K562 (cell line): ENCODE measurements around the gene TOM1L1. TPM values are rescaled to one million over a fixed set of nuclear protein-coding genes. Genes with fewer than 3 reads are reported as not detected.

Experiments
- ATAC-seq: fragments of 200-7000 bp; cut with Tn5 transposase; 3 replicates; pipeline ENCODE4 v1.9.1; 2020; ENCODE audit warnings: moderate library complexity
- BruUV-seq: library from RNA; stranded (reverse); fragments of 400-500 nt; replicated peaks from 2 replicates; lab custom pipeline; 2021; lab: Mats Ljungman, UMichigan
- CTCF ChIA-PET: fragments of 300-600 bp; formaldehyde crosslinking; extraction: SDS; loops from one replicate; lab custom pipeline; 2021; ENCODE audit warnings: low intra/inter-chr PET ratio; lab: Yijun Ruan, JAX
- POLR2A ChIA-PET: fragments of 300-600, 350-650 bp; sonication (Branson Sonifier 250); formaldehyde crosslinking; extraction: SDS; loops from one replicate; lab custom pipeline; 2021; ENCODE audit warnings: antibody characterized with exemption, inconsistent platforms; lab: Yijun Ruan, JAX
- DNase-seq, 4 experiments: peaks; one replicate each; pipeline versions ENCODE4 v3.0.0 to v3.0.0-alpha.2; 2011 to 2018; ENCODE audit warnings: low spot score in 3 of 4, mixed read lengths in 3 of 4; ENCODE audit errors: extremely low read depth in 1 of 4
- FAIRE-seq: peaks from 2 replicates; lab custom pipeline; 2011; peaks lifted over from hg19 to GRCh38; lab: Jason Lieb, UNC
- H2AFZ ChIP-seq: 2 replicates; pipeline ENCODE4 v1.6.0; 2011; ENCODE audit warnings: low read depth, low read length, control low read depth, inconsistent platforms
- H3K27ac ChIP-seq: fragments of 200-600 bp; 3 replicates; pipeline ENCODE4 v1.8.0; 2011; ENCODE audit warnings: low read depth, mild to moderate bottlenecking, control low read depth, inconsistent platforms, low read length, moderate library complexity, mixed read lengths; ENCODE audit errors: extremely low read depth
- H3K27me3 ChIP-seq, 2 experiments: fragments of 300-600 bp in 1 of 2; 2 replicates in 1 of 2; 3 replicates in 1 of 2; pipeline versions ENCODE4 v1.6.0 to v1.8.0; 2011; ENCODE audit warnings: inconsistent platforms in 2 of 2, low read length in 2 of 2, mild to moderate bottlenecking in 1 of 2, mixed read lengths in 1 of 2, moderate library complexity in 1 of 2; ENCODE audit not compliant: control insufficient read depth in 2 of 2, insufficient read depth in 2 of 2
- H3K36me3 ChIP-seq: fragments of 300-600 bp; 3 replicates; pipeline ENCODE4 v1.8.0; 2011; ENCODE audit warnings: mild to moderate bottlenecking, low read length, inconsistent platforms; ENCODE audit not compliant: control insufficient read depth, insufficient read depth
- H3K4me1 ChIP-seq, 2 experiments: fragments of 200-600 bp in 1 of 2; replicated peaks in 1 of 2; 2 replicates in 1 of 2; 3 replicates in 1 of 2; pipeline versions ENCODE4 v1.5.1 to v1.8.0; 2011; ENCODE audit warnings: inconsistent platforms in 2 of 2, low read length in 2 of 2, mild to moderate bottlenecking in 1 of 2, mixed read lengths in 1 of 2, moderate library complexity in 1 of 2; ENCODE audit not compliant: control insufficient read depth in 2 of 2, insufficient read depth in 2 of 2
- H3K4me2 ChIP-seq: 2 replicates; pipeline ENCODE4 v1.6.1; 2011; ENCODE audit warnings: low read length, control low read depth, inconsistent platforms, mixed read lengths; ENCODE audit not compliant: insufficient read depth
- H3K4me3 ChIP-seq: fragments of 200-600 bp; sonication (generic), shearing (Covaris generic); 2 replicates; pipeline ENCODE4 v1.5.1; 2016; ENCODE audit warnings: control low read depth, inconsistent platforms
- H3K79me2 ChIP-seq: fragments of 200-600 bp; 3 replicates; pipeline ENCODE4 v1.8.0; 2011; ENCODE audit warnings: low read length, inconsistent platforms; ENCODE audit not compliant: control insufficient read depth, insufficient read depth
- H3K9ac ChIP-seq, 2 experiments: 2 replicates each; pipeline versions ENCODE4 v1.6.0 to v1.6.1; 2011; ENCODE audit warnings: low read depth in 2 of 2, low read length in 2 of 2, control low read depth in 1 of 2, inconsistent platforms in 1 of 2, mild to moderate bottlenecking in 1 of 2, mixed read lengths in 1 of 2; ENCODE audit not compliant: insufficient read depth in 1 of 2
- H3K9me1 ChIP-seq: one replicate; pipeline ENCODE4 v1.6.0; 2011; ENCODE audit warnings: inconsistent platforms, mild to moderate bottlenecking, low read length, moderate library complexity; ENCODE audit not compliant: control insufficient read depth, insufficient read depth
- H3K9me3 ChIP-seq: replicated peaks from 2 replicates; pipeline ENCODE4 v1.5.1; 2011; ENCODE audit warnings: low read depth, low read length, inconsistent platforms; ENCODE audit not compliant: control insufficient read depth, insufficient read depth
- H4K20me1 ChIP-seq: replicated peaks from 2 replicates; pipeline ENCODE4 v1.6.1; 2011; ENCODE audit warnings: low read length, inconsistent platforms, mixed read lengths; ENCODE audit not compliant: control insufficient read depth, insufficient read depth
- ID3 ChIP-seq, 2 experiments: fragments of 250-450 bp in 1 of 2; fragments of 450-650 bp in 1 of 2; sonication (Bioruptor Pico) in 1 of 2; IDR thresholded peaks; 2 replicates each; pipeline versions ENCODE4 v1.6.1 to v1.8.0; 2016 to 2021; ENCODE audit warnings: mild to moderate bottlenecking in 2 of 2, moderate library complexity in 2 of 2, missing compliant biosample characterization in 1 of 2, missing genetic modification characterization in 1 of 2
- RAD21 ChIP-seq, 2 experiments: fragments of 250-450 bp in 1 of 2; fragments of 450-650 bp in 1 of 2; sonication (Bioruptor Pico) in 1 of 2; formaldehyde crosslinking in 1 of 2; IDR thresholded peaks in 1 of 2; conservative IDR thresholded peaks in 1 of 2; 2 replicates each; pipeline versions ENCODE4 v1.4.0 to v1.8.0; 2020 to 2022; ENCODE audit warnings: mild to moderate bottlenecking in 2 of 2, moderate library complexity in 1 of 2
- RFX1 ChIP-seq: fragments of 450-650 bp; IDR thresholded peaks from 2 replicates; pipeline ENCODE4 v1.6.1; 2016; ENCODE audit warnings: mild to moderate bottlenecking, moderate library complexity
- SPI1 ChIP-seq: IDR thresholded peaks from 2 replicates; pipeline ENCODE4 v1.6.1; 2011; ENCODE audit warnings: low read depth, low read length, control low read depth, borderline replicate concordance
- WGBS: fragments of 100-300 bp; shearing (Covaris generic); methylation state at CpG from one replicate; pipeline ENCODE4 v1.1.6; 2016; ENCODE audit warnings: low coverage, mixed read lengths; ENCODE audit not compliant: insufficient coverage; ENCODE audit errors: missing lambda C conversion rate; 5-methylcytosine and 5-hydroxymethylcytosine counted together
- in situ Hi-C: fragments of 300-500 bp; cut with MboI; formaldehyde crosslinking; loops from 4 replicates; pipeline ENCODE4 v1.15.0; 2018; ENCODE audit warnings: inconsistent platforms, mixed read lengths
- intact Hi-C: fragments of 100-400 bp; cut with micrococcal nuclease; formaldehyde crosslinking; loops from 2 replicates; pipeline ENCODE4 v1.14.2; 2022
- polyA plus RNA-seq, 8 experiments: library from polyadenylated mRNA; depleted of rRNA in 4 of 8; stranded (reverse) in 5 of 8; unstranded in 3 of 8; fragments of >200 nt; fragmentation: Nextera tagmentation in 2 of 8; fragmentation: Illumina TruSeq in 1 of 8; extraction: Ambion mirVana in 2 of 8; extraction: Trizol in 1 of 8; gene quantifications; 2 replicates each; pipeline versions ENCODE4 v1.2.1 to v1.2.3, GENCODE V29; 2011 to 2014; ENCODE audit warnings: inconsistent platforms in 1 of 8, missing spikeins in 1 of 8
- total RNA-seq, 7 experiments: library from RNA; depleted of rRNA in 6 of 7; stranded (reverse); fragments of >200 nt in 6 of 7; fragmentation: Illumina TruSeq in 2 of 7; extraction: Trizol in 2 of 7; gene quantifications; 2 replicates each; pipeline versions ENCODE4 v1.2.1 to v1.2.3, GENCODE V29; 2011 to 2021; ENCODE audit warnings: low replicate concordance in 1 of 7

The TOM1L1 gene
- total and polyA plus RNA-seq, 9 of the 15 experiments (the other 6 are each of a cell fraction or from before 2014, with no cell fraction given) = 21.3 to 74.3 (median 31.0) TPM

DNA sequence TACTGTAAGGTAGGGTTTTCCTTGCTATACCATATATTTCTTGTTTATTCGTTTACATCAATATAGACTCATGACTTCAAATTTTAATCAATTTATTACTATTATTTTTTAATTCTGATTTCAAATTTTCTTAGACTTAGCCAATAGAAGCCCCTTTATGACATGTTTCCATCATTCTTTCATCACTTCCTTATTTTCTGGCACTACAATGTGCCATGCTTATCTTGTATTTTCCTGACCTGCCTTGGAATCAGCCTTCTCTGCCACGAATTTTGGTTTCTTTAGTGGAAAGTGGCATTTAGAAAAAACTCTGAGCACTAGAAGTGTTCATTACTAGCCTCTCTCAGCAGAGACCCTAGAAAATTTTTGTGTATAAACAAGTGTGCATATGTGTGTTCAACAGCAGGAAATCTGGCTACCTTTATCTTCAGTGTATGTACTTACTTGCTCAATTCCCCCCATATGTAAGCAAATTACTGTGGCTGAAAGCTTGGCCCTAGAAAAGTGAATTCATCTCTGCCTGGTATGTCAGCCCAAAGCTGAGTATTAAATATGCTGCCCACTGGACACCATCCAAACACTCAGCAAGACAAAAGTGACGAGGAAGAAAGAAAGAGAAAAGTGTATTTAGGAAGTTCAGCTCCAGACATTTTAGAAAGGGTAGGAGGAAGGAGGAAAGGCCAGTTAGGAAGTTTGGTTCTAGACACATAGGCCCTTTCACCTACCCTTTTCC is 71.9 kb downstream of the TOM1L1 start:
- 70% methylated on average over 3 of the region's 3 CpGs for WGBS
- H3K4me2 ChIP-seq = no peak overlapping the region
- no peak overlapping the region for H2AFZ ChIP-seq
- TF ChIP-seq RAD21 (CRISPR knock-in tag; conservative IDR thresholded peaks at IDR 0.05 in 1 of 2, IDR thresholded peaks at IDR 0.05 in 1 of 2) = no peak
- peak; percentile 54; the same call in 1 of the 2 replicates for TF ChIP-seq SPI1
- no peak for ATAC-seq
- H3K79me2 ChIP-seq = peaks cover 93% of the 10 kb centered on the region
- peak overlapping the region; percentile 7; the same call in 1 of the 3 replicates for H3K27ac ChIP-seq
- H3K4me3 ChIP-seq = no peak overlapping the region
- H4K20me1 ChIP-seq = no peaks in the 10 kb centered on the region
- ChIA-PET CTCF (no interaction called here), POLR2A (interaction anchor here (0.6 to 1.4 kb wide), 2 partner anchors 27 to 375 kb away, joined by 3 read pairs; no protein-coding TSS in a partner anchor)
- no peaks in the 10 kb centered on the region for H3K9me1 ChIP-seq
- no peak overlapping the region for H3K9ac ChIP-seq
- H3K4me1 ChIP-seq = peaks cover 0 to 21% of the 10 kb centered on the region in 2 experiments
- no TSS peak for BruUV-seq
- no peak for DNase-seq
- H3K9me3 ChIP-seq = no peaks in the 10 kb centered on the region
- intact Hi-C loops = no loop called here
- FAIRE-seq = no peak
- H3K27me3 ChIP-seq = no peaks in the 10 kb centered on the region
- no peaks in the 10 kb centered on the region; the same call in 1 of the 3 replicates for H3K36me3 ChIP-seq
- in situ Hi-C loops = no loop called here

DNA sequence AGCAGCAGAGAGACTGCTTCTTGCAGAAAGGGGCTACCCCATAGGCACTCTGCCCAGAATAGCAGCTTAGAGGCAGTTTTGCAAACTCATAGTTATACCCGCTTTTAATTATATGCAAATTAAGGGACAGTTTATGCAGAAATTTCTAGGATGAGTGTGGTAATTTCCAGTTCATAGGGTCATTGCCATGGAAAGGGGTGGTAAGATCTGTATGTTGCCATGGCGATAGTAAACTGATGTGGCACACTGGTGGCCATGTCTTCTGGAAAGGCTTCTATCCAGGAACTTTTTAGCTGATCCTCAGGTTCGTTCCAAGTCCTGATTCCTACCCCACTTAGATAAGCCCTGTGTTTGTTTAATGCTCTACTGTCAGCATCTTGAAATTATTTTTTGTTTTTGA is 74.1 kb downstream of the TOM1L1 start:
- DNase-seq = no peak
- peaks cover 0 to 22% of the 10 kb centered on the region in 2 experiments; a peak in 4 of 5 replicates for H3K4me1 ChIP-seq
- peak; percentile 86 for TF ChIP-seq RFX1
- TF ChIP-seq ID3 (CRISPR knock-in tag; IDR thresholded peaks at IDR 0.05) = no peak
- no peak for TF ChIP-seq ID3 (tag; IDR thresholded peaks at IDR 0.05)
- CTCF ChIA-PET = no interaction called here
- in situ Hi-C loops (no loop called here), intact Hi-C loops (no loop called here)
- no peak for ATAC-seq
- no TSS peak for BruUV-seq
- no peaks in the 10 kb centered on the region for H3K27me3 ChIP-seq
- no peak overlapping the region for H3K27ac ChIP-seq
- H4K20me1 ChIP-seq = no peaks in the 10 kb centered on the region
- H3K9me1 ChIP-seq = no peaks in the 10 kb centered on the region
- WGBS = 84% methylated on average over 3 of the region's 3 CpGs
- H2AFZ ChIP-seq = no peak overlapping the region
- no peak overlapping the region for H3K4me3 ChIP-seq
- POLR2A ChIA-PET = no interaction called here
- FAIRE-seq = no peak
- no peak overlapping the region for H3K4me2 ChIP-seq
- no peaks in the 10 kb centered on the region; the same call in 1 of the 3 replicates for H3K36me3 ChIP-seq
- no peaks in the 10 kb centered on the region for H3K9me3 ChIP-seq
- no peak overlapping the region for H3K9ac ChIP-seq
- peaks cover 93% of the 10 kb centered on the region for H3K79me2 ChIP-seq
